Endometrial microvascular endothelial cells (primary cell): ENCODE results near the gene NR1D2. TPM values are rescaled to one million over a fixed set of nuclear protein-coding genes. Genes with fewer than 3 reads are reported as not detected.
"Not testable (repeated sequence)": the region's sequence is repeated elsewhere in the genome, so short reads cannot be mapped to it uniquely, and the experiment has no call there.

Experiments
- in situ Hi-C: cut with HindIII; loops from 2 replicates; pipeline ENCODE4 v1.10.0; 2017; ENCODE audit warnings: low sequenced_read_pairs, low pct_unique_long_range_greater_than_20kb; ENCODE audit errors: inconsistent ontology term
- total RNA-seq: library from RNA; depleted of rRNA; stranded (reverse); fragments of >200 nt; gene quantifications from one replicate; pipeline ENCODE4 v1.2.3, GENCODE V29; 2015; ENCODE audit errors: inconsistent ontology term

Gene NR1D2
- total RNA-seq, 1 donor from 2014 or later, result 14.6 TPM

DNA sequence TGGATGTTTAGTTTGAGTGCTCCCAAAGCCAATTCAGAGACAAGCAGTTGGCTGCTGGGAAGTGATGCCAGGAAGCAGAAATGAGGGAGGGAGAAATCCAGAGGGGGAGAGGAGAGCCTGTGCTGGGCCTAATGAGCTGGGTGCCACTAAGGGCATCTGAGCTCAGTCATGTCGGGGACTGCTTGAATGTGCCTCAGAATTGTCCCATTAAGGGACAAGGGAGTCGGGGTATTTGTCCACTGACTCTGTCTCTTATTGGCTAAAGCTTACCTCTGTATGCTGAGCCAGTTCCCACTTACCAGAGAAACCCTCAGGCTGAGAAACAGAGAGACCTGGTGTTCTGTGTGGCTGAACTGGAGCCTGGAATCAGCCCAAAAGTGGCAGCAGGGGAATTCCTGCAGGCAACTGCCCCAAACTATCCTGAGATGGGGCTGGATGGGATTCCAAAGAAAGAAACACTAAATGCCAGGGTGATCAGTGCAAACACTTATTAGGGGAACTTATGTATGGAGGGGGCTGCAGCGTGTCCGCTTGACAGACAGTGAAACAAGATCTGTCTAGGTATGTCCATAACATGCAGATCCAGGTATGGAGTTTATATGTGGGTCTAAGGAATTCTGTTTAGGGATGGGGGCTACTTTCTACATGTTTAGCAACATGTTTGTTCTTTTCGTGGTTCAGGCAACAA lies 48.6 kb downstream of the NR1D2 start:
- in situ Hi-C loops, result no loop called here

DNA sequence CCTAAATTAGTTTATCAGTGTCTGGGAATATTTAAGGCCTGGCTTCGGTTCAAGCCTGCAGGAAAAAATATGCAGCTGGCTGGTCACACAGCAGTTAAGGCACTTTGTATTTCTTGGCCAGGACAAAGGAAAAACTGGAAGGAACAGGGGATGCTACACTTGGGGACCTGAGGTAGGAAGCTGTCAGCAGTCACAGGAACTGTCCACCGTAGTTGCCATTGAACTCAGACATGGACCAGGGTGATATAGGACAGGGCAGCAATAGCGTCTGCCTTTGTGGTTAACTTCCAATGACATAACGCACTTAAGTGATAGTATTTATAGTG lies 49.1 kb downstream of the NR1D2 start:
- in situ Hi-C loops, result no loop called here

DNA sequence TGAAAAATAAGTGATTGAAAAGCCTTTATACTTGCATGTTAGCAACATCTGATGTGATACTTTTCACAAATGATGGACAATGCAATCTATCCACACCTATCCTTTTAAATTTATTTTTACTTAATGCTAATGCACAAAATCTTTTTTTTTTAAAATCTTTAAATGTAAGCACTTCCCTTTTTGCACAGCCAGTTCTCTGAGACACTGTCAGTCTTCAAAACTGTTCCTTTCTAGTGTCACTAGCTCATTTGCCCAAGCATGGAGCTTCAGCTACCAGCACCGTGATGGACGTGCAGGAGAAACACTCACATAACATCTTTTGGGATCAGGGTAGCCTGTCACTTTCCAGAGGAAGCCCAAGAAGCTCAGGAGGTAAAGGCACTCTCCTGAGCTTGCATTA lies 50.1 kb downstream of the NR1D2 start:
- in situ Hi-C loops, result no loop called here

DNA sequence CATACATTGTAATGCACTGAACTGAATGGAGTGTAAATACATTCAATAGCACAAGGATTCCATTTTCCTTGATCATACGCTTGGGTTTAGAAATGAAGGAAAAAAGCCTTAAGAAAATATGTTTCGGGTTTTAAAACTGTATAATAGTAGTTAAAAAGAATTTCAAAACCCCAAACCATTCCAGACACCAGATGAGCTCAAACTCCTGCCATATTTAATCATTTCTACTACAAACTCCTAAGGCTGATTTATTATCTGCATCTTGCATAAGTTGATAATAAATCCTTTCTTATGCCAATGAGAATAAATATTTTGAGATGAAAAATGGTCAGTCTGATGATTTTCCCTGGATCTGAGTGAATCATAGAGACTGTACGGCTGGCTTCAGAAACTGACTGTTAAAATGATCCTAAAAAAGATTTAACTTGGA lies 51.0 kb downstream of the NR1D2 start:
- in situ Hi-C loops, result no loop called here

DNA sequence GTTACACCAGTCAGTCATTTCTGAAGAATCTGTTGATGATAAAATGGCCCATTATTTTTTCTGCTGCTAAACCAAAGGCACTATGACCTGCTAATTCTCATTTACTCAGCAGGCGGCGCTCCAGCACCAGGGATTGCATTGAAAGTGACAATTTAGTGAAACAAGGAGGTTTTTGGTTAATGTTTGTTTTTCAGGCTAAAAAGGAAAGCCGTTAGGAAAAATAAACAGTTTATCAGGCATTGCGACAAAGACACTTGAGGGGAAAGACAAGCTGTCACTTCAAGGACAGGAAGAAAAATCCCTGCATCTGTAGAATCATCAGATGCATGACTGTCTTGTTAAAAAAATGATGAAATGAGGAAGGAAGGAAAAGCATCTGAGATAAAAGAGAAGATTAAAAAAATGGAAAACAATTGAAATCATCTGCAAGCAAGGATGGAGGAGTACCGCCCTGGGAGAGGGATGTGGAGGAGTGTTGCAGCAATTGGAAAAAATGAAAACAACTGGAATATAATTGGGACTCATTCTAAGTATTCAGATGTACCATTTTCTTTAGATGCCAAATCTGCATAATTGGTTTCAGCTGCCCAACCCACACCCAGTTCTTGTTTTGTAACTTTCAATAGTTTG lies 54.0 kb downstream of the NR1D2 start:
- in situ Hi-C loops, result no loop called here

DNA sequence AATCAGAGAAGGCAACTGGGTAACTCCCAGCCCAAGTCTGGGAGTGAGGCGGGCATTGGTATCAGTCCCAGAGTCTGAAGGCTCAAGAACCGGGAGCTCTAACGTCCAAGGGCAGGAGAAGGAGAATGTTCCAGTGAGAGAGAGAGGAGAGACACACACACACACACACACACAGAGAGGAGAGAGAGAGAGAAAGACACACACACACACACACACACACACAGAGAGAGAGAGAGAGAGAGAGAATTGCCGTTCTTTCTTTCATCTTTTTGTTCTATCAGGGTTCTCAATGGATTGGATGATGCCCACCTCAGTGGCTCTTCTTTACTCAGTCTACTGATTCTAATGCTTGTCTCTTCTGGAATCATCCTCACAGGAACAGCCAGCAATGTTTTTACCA lies 57.0 kb downstream of the NR1D2 start:
- in situ Hi-C loops, result no loop called here

DNA sequence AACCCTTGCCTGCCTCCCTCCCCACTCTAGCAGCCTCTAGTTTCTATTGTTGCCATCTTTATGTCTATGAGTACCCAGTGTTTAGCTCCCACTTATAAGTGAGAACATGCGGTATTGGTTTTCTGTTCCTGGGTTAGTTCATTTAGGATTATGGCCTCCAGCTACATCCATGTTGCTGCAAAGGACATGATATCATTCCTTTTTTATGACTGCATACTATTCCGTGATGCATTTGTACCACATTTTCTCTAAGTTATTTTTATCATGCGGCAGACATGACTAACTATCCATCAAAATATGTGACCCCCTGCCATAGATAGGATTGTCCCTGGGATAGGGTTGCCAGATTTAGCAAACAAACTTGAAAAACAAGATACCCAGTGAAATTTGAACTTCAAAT lies 58.4 kb downstream of the NR1D2 start:
- in situ Hi-C loops, result no loop called here

DNA sequence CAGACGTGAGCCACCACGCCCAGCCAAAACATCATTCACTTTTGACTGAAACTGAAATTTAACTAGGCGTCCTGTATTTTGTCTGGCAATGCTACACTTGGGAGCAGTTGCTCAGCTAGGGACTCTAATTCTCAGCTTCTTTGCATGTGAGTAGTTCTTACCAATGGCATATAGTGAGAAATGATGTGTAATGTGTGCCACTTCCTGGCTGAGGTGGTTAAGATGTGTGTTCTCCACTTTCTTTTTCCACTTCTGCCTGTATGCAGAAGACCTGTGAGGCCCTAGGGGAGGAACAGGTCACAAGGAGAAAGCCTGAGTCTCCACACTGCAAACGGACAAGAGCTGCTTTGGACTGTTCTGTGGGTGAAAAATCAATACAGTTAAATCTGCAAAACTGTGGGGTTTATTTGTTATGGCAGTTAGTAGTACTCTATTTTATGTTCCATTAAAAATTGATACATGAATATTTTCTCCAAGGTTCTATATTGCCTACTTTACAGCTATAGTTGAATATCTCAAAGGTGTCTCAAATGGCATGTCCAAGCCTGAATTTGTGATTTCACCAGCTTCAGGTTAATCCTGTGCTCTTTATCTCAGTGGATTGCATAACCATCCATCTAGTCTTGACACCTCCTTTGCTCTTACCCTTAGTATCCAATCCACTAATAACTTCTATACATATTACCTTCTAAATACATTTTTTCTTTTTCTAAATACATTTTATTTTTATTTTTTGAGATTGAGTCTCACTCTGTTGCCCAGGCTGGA lies 59.3 kb downstream of the NR1D2 start:
- in situ Hi-C loops, result no loop called here

DNA sequence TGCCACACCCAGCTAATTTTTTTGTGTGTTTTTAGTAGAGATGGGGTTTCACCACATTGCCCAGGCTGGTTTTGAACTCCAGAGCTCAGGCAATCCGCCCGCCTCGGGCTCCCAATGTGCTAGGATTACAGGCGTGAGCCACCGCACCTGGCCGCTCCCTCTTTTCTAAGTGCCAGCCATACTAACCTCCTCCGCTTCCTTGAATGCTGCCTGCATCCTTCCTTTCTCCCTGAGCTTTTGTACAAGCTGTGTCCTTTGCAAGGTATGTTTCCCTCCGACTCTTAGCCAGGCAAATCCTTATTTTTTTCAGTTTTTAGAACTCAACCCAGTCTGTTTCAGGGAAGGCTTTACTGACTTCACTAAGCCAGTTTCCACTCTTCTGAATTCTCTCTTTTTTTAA lies 60.6 kb downstream of the NR1D2 start:
- in situ Hi-C loops, result no loop called here

DNA sequence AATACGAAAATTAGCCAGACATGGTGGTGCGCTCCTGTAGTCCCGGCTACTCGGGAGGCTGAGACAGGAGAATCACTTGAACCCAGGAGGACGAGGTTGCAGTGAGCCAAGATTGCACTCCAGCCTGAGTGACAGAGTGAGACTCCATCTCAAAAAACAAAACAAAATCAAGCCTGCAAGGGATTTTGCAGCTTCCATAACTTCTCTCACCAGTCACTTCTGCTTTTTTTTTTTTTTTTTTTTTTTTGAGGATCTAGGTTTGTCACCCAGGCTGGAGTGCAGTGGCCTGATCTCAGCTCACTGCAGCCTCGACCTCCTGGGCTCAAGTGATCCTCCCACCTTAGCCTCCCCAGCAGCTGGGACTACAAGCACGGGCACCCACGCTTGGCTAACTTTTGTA lies 65.7 kb downstream of the NR1D2 start:
- in situ Hi-C loops, result not testable (repeated sequence)

DNA sequence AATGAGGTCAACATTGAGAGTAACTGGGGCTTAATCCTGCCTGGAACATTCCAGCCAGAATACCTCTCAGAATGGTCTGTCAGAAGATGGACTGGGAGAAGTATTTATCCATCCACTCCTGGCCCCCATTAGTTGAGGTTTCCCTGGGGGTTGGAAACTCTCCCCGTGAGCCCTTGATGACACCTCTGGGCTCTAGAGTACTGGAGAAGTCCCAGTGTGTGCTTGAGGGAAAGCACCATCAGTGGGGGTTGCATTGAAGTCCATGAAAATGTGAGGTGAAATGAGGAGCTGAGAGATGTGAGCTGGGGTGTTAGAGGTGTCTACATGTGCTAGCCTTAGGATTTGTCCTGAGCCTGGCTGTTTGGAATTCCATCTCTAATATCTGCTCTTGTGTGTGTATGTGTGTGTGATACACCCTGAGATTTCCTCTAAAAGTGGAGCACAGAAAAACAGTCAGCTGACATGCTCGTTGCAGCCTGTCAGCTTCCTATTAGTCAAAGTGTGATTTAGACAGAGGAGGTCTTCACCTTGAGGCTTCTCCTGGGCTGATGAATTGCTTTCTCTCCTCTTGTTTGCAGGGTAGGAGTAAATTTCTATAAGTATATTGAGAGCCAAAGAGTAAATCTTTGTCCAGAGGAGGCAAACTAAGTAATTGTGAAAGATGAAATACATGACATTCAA lies 67.6 kb downstream of the NR1D2 start:
- in situ Hi-C loops, result no loop called here

DNA sequence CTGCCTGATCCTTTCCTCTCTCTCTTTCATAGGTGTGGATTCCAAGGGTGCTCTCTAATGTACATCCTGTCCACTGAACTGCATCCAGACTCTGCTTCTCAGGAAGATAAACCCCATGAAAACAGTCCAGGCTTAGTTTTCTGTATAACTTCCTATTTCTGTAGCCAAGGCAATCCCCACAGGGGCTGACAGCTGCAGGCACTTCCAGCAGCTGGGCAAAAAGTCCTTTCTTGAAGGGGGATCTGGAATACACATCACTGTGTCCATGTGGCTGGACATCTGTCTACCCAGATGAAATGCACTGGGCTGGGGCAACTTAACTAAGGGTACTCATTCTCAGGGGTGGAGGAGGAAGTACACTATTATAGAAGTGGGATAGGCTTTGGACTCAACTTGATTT lies 72.2 kb downstream of the NR1D2 start:
- in situ Hi-C loops, result no loop called here

DNA sequence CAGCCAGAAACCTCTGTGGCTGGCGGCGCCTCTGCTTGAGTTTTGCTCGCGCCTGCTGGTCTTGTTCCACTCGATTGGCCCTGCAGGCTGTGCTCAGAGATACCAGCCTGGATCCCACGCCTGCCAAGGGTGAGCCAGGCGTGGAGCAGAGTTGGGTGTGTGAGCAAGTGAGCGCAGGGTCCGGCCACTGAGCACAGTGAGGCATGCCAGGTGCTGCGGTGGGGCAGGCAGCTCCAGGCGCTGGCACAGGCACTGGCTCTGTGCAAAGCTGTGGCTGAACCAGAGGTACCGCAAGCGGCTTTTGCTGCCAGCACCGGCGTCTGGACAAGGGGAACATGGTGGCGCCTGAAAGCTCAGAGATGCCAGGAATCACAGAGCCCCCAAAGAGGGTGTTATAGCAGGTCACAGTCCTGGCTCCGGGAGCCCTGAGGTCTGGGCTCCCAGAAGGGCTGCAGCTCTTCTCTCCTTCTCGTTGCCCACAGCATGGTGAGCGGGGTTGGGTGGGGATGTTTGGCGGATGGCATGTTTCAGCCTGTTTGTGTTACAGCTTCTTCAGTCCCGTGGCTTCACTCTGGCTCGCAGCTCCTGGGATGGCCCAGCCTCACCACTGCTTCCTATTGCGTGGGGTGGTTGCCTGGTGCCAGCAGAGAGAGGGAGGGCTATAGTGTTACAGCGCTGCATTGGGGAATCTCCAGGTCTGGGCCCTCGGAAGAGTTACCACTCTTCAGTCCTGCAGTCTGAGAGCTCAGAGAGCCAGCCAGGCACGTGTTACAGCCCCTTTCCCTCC lies 73.9 kb downstream of the NR1D2 start:
- in situ Hi-C loops, result no loop called here

DNA sequence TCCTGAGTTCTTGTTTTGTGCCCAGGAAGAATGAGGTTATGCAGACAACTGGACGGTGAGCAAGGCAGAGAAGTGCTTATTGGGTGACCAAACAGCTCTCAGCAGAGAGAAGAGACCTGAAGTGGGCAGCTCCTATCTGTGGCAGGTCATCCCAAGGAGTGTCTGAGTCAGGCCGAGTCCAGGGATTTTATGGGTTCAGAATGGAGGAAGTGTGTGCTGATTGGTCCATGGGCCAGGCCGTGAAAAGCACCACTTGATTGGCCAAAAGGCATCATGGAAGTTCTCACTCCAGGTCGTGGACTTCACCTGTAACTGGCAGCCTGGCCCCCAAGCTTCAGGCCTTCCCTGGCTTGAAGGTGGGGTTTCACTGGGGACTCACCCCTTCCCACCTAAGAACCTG lies 74.5 kb downstream of the NR1D2 start:
- in situ Hi-C loops, result no loop called here

DNA sequence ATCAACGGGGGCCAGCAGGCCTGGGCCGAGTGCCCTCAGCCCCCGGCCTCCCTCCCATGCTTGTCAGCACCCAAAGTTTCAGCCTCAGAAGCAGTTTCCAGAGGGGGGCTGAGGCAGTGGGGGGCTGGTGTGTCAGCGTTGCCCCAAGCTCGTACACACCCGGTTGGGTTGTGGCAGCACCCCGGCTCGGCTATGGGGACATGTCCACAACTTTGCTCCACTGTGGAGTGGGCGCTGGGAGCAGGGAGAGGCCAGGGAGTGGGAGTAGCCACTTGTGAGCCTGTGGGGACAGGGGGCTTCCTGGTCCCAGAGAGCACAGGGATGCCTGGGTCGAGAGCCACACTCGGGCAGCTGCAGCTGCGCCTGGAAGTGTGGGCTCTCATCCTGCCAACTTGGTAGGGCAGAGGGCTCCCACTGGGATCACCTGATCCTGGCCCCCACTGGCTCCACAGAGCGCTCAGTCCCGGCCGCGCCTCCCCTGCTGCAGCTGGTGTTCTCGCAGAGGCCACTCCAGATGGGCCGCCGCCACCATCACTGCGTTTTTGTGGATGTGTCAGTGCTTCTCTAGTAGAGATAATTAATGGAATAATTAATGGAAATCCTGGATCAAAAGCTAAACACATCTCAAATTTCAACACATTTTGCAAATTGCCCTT lies 75.1 kb downstream of the NR1D2 start:
- in situ Hi-C loops, result no loop called here

DNA sequence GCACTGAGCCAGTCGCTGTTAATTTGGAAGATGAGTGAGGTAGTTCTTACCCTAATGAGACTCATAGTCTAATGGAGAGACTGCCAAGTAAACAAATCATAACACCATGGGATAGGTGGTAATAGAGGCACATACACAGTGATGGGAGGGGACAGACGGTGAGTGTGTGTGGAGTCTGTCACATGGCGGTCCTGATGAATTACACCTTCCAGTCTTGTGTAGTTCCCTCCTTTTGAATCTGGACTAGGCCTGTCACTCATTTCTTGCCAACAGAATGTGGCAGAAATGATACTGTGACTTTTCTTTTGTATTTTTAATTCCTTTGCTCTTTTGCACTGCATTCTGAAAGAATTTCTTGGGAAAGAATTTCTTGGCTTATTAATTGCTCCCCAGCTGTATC lies 78.1 kb downstream of the NR1D2 start:
- in situ Hi-C loops, result no loop called here

DNA sequence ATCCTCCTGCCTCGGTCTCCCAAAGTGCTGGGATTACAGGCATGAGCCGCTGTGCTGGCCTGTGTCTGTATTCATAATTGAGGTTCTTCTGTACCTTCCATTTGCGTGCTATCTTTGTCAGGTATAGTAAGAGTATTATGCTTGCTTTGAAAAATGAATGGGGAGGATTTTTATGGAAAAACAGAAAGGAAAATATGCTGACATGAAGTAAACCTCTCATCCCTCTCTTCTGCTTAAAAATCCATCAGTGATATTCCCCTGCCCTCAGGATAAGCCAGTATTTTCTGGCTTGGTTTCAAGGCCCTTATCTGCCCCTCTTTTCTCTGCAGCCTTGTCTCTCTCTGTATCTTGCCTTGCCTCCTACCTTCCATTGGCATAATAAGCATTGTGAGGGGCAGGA lies 80.7 kb downstream of the NR1D2 start:
- in situ Hi-C loops, result no loop called here

DNA sequence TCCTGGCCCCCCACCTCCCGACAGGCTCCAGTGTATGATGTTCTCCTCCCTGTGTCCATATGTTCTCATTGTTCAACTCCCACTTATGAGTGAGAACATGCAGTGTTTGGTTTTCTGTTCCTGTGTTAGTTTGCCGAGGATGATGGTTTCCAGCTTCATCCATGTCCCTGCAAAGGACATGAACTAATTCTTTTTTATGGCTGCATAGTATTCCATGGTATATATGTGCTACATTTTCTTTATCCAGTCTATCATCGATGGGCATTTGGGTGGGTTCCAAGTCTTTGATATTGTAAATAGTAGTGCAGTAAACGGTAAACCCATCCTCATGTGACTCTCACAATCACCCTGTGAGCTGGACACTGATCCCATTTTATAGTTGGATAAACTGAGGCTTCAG lies 81.6 kb downstream of the NR1D2 start:
- in situ Hi-C loops, result not testable (repeated sequence)

DNA sequence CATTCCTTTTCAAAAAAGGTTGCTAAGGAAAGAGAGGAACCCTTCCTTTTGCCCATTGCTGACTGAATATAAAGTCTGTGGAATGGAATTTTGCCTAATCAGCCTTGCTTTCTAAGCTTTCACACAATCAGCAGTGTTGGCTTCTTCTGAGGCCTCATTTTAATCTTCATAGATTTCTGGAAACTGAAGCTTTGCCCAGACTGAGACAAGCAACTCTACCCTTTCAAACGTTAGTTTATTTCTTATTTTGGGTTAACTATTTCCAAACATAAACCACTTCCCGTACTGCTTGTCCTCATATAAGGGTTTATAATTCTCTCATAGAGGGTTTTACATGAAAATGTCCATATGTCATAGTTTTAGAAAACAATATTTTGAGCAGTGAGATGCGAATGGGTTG lies 82.9 kb downstream of the NR1D2 start:
- in situ Hi-C loops, result no loop called here
